Measurements from ENCODE around the gene TSPAN18.

DNA sequence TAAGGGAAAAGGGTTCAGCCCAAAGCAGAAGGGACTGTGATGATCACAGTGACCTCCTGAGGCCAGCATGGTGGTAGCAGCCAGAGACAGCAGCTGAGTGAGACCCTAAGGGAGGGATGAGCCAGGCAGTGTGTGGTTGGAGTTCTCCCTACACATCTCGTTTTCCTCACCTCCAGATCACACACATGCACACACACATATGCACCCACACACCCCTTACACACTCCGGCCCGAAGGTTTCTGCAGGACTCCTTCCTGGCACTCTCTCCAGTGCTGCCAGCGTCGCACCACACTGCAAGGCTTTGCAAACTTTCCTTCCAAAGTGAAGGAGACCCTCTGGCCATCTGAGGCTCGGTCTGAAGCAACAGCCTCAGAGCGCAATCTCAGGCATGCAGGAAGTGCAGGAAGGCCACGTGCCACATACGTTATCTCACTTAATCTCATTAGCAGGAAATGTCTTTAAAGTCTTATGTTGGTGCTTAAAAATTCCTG, 250.8 kb downstream of the TSPAN18 start:
- TF ChIP-seq, protein P1, sequence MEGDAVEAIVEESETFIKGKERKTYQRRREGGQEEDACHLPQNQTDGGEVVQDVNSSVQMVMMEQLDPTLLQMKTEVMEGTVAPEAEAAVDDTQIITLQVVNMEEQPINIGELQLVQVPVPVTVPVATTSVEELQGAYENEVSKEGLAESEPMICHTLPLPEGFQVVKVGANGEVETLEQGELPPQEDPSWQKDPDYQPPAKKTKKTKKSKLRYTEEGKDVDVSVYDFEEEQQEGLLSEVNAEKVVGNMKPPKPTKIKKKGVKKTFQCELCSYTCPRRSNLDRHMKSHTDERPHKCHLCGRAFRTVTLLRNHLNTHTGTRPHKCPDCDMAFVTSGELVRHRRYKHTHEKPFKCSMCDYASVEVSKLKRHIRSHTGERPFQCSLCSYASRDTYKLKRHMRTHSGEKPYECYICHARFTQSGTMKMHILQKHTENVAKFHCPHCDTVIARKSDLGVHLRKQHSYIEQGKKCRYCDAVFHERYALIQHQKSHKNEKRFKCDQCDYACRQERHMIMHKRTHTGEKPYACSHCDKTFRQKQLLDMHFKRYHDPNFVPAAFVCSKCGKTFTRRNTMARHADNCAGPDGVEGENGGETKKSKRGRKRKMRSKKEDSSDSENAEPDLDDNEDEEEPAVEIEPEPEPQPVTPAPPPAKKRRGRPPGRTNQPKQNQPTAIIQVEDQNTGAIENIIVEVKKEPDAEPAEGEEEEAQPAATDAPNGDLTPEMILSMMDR (IDR thresholded peaks at IDR 0.05), result peak in 1 of 3 donors; percentile 27
- TF ChIP-seq POLR2AphosphoS5 (IDR thresholded peaks at IDR 0.05) (no peak), POLR2A (IDR thresholded peaks at IDR 0.05) (no peak)

All from breast epithelium (tissue), 3 donors.